ENCODE data around the gene LMO7. TPM values are rescaled to one million over a fixed set of nuclear protein-coding genes. Genes with fewer than 3 reads are reported as not detected.

LMO7 gene
- total RNA-seq, 1 experiment from 2014 or later: 20.4 TPM

DNA sequence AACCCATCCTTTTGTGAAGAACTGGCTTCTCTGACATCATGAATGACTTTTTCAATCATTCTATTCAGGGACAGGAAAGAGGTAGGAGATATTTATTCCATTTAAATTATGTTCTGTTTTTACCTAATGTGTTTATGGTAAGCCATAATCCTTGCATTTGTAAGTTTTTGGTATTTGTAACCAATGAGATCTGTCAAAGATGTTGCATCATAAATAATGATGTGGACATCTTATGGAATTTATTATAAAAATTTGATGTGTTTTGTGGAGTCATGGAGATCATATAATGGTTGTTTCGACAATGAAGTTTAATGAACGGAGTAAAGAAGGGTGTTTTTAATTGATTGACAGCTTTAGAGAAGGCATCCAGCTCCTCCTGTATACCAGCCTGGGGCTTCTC lies 67.6 kb downstream of the LMO7 start:
- H3K9me3 ChIP-seq (ENCODE audit: control insufficient read depth, low read depth, low read length): peaks cover 8% of the 10 kb centered on the region
- no peak overlapping the region for H2BK20ac ChIP-seq (ENCODE audit: low read depth, low read length, poor library complexity, severe bottlenecking)
- Mint-ChIP-seq H3K27me3 (ENCODE audit: low read depth) (no peaks in the 10 kb centered on the region), H3K4me3 (no peak overlapping the region), H3K9me3 (peaks cover 24% of the 10 kb centered on the region in 2 experiments), H3K4me1 (peaks cover 7 to 18% of the 10 kb centered on the region in 2 experiments; a peak in 3 of 4 replicates), H3K27ac (no peak overlapping the region), H3K36me3 (ENCODE audit: insufficient read depth in 1 of 3, low read depth in 3 of 3) (peaks cover 25 to 37% (median 25%) of the 10 kb centered on the region in 3 experiments)
- no peak for DNase-seq
- no peak overlapping the region for H3K14ac ChIP-seq (ENCODE audit: insufficient read depth, low read length)
- H2AFZ ChIP-seq (ENCODE audit: low read length): no peak overlapping the region
- no peak overlapping the region for H2BK15ac ChIP-seq (ENCODE audit: low read depth, low read length)
- no peak overlapping the region for H3K9ac ChIP-seq (ENCODE audit: extremely low read depth, insufficient read length, low read length)
- H3K27ac ChIP-seq (ENCODE audit: insufficient read length, low read depth, low read length): no peak overlapping the region
- no peak overlapping the region for H4K8ac ChIP-seq (replicated peaks; ENCODE audit: insufficient read length, low read depth, low read length)
- no peak overlapping the region for H2AK5ac ChIP-seq (ENCODE audit: insufficient read length, low read length)
- no peak overlapping the region for H3K56ac ChIP-seq (ENCODE audit: insufficient read length, low read depth, low read length)
- TF ChIP-seq, protein P1, sequence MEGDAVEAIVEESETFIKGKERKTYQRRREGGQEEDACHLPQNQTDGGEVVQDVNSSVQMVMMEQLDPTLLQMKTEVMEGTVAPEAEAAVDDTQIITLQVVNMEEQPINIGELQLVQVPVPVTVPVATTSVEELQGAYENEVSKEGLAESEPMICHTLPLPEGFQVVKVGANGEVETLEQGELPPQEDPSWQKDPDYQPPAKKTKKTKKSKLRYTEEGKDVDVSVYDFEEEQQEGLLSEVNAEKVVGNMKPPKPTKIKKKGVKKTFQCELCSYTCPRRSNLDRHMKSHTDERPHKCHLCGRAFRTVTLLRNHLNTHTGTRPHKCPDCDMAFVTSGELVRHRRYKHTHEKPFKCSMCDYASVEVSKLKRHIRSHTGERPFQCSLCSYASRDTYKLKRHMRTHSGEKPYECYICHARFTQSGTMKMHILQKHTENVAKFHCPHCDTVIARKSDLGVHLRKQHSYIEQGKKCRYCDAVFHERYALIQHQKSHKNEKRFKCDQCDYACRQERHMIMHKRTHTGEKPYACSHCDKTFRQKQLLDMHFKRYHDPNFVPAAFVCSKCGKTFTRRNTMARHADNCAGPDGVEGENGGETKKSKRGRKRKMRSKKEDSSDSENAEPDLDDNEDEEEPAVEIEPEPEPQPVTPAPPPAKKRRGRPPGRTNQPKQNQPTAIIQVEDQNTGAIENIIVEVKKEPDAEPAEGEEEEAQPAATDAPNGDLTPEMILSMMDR (conservative IDR thresholded peaks at IDR 0.05): no peak
- H3T11ph ChIP-seq (ENCODE audit: low read length): no peak overlapping the region
- 100% methylated on average over 2 of the region's 2 CpGs for WGBS (ENCODE audit: extremely low coverage, insufficient read length, low lambda C conversion rate)
- H3K4me2 ChIP-seq (ENCODE audit: insufficient read depth, insufficient read length, low read length): no peak overlapping the region
- no peaks in the 10 kb centered on the region for H3K79me1 ChIP-seq (ENCODE audit: insufficient read depth, low read depth, low read length, poor library complexity, severe bottlenecking)
- H3K23ac ChIP-seq (ENCODE audit: insufficient read length, low read depth, low read length): no peak overlapping the region
- H3K4me1 ChIP-seq (ENCODE audit: insufficient read depth, low read length): no peaks in the 10 kb centered on the region
- H4K91ac ChIP-seq (ENCODE audit: insufficient read length, low read depth, low read length): no peak overlapping the region
- no peak overlapping the region for H2BK120ac ChIP-seq (ENCODE audit: low read depth, low read length, poor library complexity, severe bottlenecking)
- no peak overlapping the region for H3K18ac ChIP-seq (ENCODE audit: insufficient read length, low read depth, low read length)
- no peak overlapping the region for H4K5ac ChIP-seq (ENCODE audit: insufficient read length, low read depth, low read length)
- H3K79me2 ChIP-seq (ENCODE audit: insufficient read depth, low read length): 0 out of 2 replicates have a peak, but pooled peaks cover 2% of the 10 kb centered on the region
- no peaks in the 10 kb centered on the region for H3K27me3 ChIP-seq (ENCODE audit: insufficient read depth, low read length)
- no peaks in the 10 kb centered on the region for H4K20me1 ChIP-seq (ENCODE audit: control insufficient read depth, insufficient read depth, insufficient read length)
- H2BK5ac ChIP-seq (ENCODE audit: insufficient read length, low read length): no peak overlapping the region
- no peak overlapping the region for H3K4ac ChIP-seq (ENCODE audit: low read depth, low read length)
- no peak overlapping the region for H2BK12ac ChIP-seq (ENCODE audit: insufficient read length, low read depth, low read length)
- H3K23me2 ChIP-seq (ENCODE audit: insufficient read length, low read depth, low read length, poor library complexity, severe bottlenecking): no peaks in the 10 kb centered on the region
